Mesendoderm (in vitro differentiated cells): ENCODE results near the gene SPATA13.

Experiments used
- DNase-seq: peaks from one replicate; pipeline ENCODE4 v3.0.0; 2013
- H2AK5ac ChIP-seq: 2 replicates; pipeline ENCODE4 v1.6.1; 2013; ENCODE audit warnings: low read length, inconsistent platforms
- H2BK120ac ChIP-seq: 2 replicates; pipeline ENCODE4 v1.6.1; 2013; ENCODE audit warnings: low read depth, mild to moderate bottlenecking, low read length, moderate library complexity, mixed read lengths
- H2BK15ac ChIP-seq: replicated peaks from 2 replicates; pipeline ENCODE4 v1.6.1; 2013; ENCODE audit warnings: low read depth, mild to moderate bottlenecking, moderate library complexity
- H2BK5ac ChIP-seq: 2 replicates; pipeline ENCODE4 v1.6.1; 2013; ENCODE audit warnings: low read length, inconsistent platforms
- H3K18ac ChIP-seq: 2 replicates; pipeline ENCODE4 v1.6.1; 2013; ENCODE audit warnings: mild to moderate bottlenecking, low read length, mixed read lengths
- H3K23ac ChIP-seq: one replicate; pipeline ENCODE4 v1.6.1; 2013; ENCODE audit warnings: low read length
- H3K27ac ChIP-seq: 2 replicates; pipeline ENCODE4 v1.5.1; 2013; ENCODE audit warnings: low read depth, mild to moderate bottlenecking, inconsistent platforms, low read length, moderate library complexity
- H3K27me3 ChIP-seq: 2 replicates; pipeline ENCODE4 v1.6.1; 2013; ENCODE audit warnings: low read length, control low read depth, mild to moderate bottlenecking, inconsistent platforms; ENCODE audit not compliant: insufficient read depth, poor library complexity
- H3K36me3 ChIP-seq: 2 replicates; pipeline ENCODE4 v1.6.1; 2013; ENCODE audit warnings: low read length, inconsistent platforms; ENCODE audit not compliant: control insufficient read depth, insufficient read depth
- H3K4ac ChIP-seq: one replicate; pipeline ENCODE4 v1.6.1; 2013; ENCODE audit warnings: low read depth, mild to moderate bottlenecking, low read length, moderate library complexity
- H3K4me1 ChIP-seq: 2 replicates; pipeline ENCODE4 v1.6.1; 2013; ENCODE audit warnings: low read depth, low read length, inconsistent platforms; ENCODE audit not compliant: control insufficient read depth
- H3K4me2 ChIP-seq: 2 replicates; pipeline ENCODE4 v1.6.1; 2013; ENCODE audit warnings: low read length
- H3K4me3 ChIP-seq: 2 replicates; pipeline ENCODE4 v1.5.1; 2013; ENCODE audit warnings: mild to moderate bottlenecking, low read length
- H3K56ac ChIP-seq: one replicate; pipeline ENCODE4 v1.6.1; 2013; ENCODE audit warnings: low read length
- H3K79me1 ChIP-seq: 2 replicates; pipeline ENCODE4 v1.6.1; 2013; ENCODE audit warnings: low read length, inconsistent platforms
- H3K79me2 ChIP-seq: 2 replicates; pipeline ENCODE4 v1.6.1; 2013; ENCODE audit warnings: mild to moderate bottlenecking, low read length; ENCODE audit not compliant: control insufficient read depth, insufficient read depth
- H3K9ac ChIP-seq: 2 replicates; pipeline ENCODE4 v1.6.1; 2013; ENCODE audit warnings: low read length, inconsistent platforms
- H4K5ac ChIP-seq: one replicate; pipeline ENCODE4 v1.6.1; 2013; ENCODE audit warnings: low read length
- H4K8ac ChIP-seq: one replicate; pipeline ENCODE4 v1.6.1; 2013; ENCODE audit warnings: low read depth, mild to moderate bottlenecking, control low read depth, low read length, moderate library complexity
- WGBS: extraction: QIAGEN DNeasy Blood & Tissue Kit; methylation state at CpG from one replicate; pipeline ENCODE4 v1.1.7; 2013; ENCODE audit warnings: low lambda C conversion rate, missing lambda C conversion rate; ENCODE audit not compliant: insufficient coverage; ENCODE audit errors: extremely low coverage; 5-methylcytosine and 5-hydroxymethylcytosine counted together

The SPATA13 gene

DNA sequence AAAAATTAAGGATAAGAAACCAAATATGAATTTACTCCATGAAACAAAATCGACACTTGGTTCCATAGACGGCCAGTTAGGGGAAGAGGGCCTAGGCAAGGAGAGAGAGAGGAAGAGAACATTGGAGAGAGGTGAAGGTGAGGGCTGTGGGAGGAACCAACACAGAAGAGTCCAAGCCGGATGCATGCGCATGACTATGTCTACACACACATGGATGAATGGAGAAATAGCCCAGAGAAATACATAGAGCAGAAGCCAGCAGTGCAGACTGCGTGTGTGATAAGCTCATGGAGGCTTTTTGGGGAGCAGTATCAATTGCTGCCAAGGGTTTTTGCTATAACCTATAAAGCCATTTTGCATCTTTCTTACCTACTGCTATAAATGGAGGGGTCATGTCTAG, 81.6 kb downstream of the SPATA13 start:
- WGBS = no CpG with 5 or more reads among the region's 5 CpGs
- H3K4me3 ChIP-seq = no peak overlapping the region

DNA sequence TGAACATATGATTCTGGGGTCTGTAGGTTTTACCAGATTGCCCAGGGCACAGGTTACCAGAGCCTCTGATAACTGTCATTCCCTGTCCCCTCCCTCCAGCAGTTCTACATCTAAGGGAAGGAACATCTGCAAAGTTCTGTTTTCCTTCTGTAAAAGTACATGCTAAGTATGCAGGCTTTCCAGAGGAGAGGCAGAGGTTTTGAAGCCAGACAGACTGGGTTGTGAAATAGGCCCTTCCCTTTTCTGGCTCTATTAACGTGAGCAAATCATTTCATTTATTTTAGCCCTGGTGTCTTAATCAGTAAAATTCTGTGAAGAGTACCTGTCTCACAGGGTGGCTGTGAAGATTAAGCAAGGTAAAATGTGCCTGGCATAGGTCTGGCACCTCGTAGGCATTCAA, 82.8 kb downstream of the SPATA13 start:
- no peak overlapping the region for H2BK15ac ChIP-seq
- H3K56ac ChIP-seq = no peak overlapping the region
- H2BK5ac ChIP-seq = no peak overlapping the region
- H3K4me2 ChIP-seq = no peak overlapping the region
- H3K9ac ChIP-seq = no peak overlapping the region
- no peak overlapping the region for H2AK5ac ChIP-seq
- H3K79me2 ChIP-seq = peaks cover 2% of the 10 kb centered on the region
- H3K27me3 ChIP-seq = no peaks in the 10 kb centered on the region
- no peak for DNase-seq
- H4K8ac ChIP-seq = no peak overlapping the region
- peaks cover 14% of the 10 kb centered on the region for H3K79me1 ChIP-seq
- no peak overlapping the region for H3K23ac ChIP-seq
- no peak overlapping the region for H3K27ac ChIP-seq
- H3K4me3 ChIP-seq = no peak overlapping the region
- no peaks in the 10 kb centered on the region for H3K36me3 ChIP-seq
- H3K4me1 ChIP-seq = peaks cover 5% of the 10 kb centered on the region
- H2BK120ac ChIP-seq = no peak overlapping the region
- WGBS = no CpG with 5 or more reads among the region's 2 CpGs
- no peak overlapping the region for H4K5ac ChIP-seq
- no peak overlapping the region for H3K4ac ChIP-seq
- H3K18ac ChIP-seq = no peak overlapping the region

More for the DNA sequence above, 81.6 kb downstream of the SPATA13 start:
- peaks cover 11% of the 10 kb centered on the region for H3K79me1 ChIP-seq
- H3K36me3 ChIP-seq = no peaks in the 10 kb centered on the region
- H3K27ac ChIP-seq = no peak overlapping the region
- H3K56ac ChIP-seq = no peak overlapping the region
- no peak for DNase-seq
- H3K18ac ChIP-seq = no peak overlapping the region
- peaks cover 2% of the 10 kb centered on the region for H3K79me2 ChIP-seq
- H3K4ac ChIP-seq = no peak overlapping the region
- H2AK5ac ChIP-seq = no peak overlapping the region
- no peak overlapping the region for H3K23ac ChIP-seq
- no peak overlapping the region for H4K5ac ChIP-seq
- H2BK120ac ChIP-seq = no peak overlapping the region
- H3K27me3 ChIP-seq = no peaks in the 10 kb centered on the region
- no peak overlapping the region for H3K9ac ChIP-seq
- no peak overlapping the region for H2BK15ac ChIP-seq
- peaks cover 5% of the 10 kb centered on the region for H3K4me1 ChIP-seq
- H3K4me2 ChIP-seq = no peak overlapping the region
- no peak overlapping the region for H2BK5ac ChIP-seq
- H4K8ac ChIP-seq = no peak overlapping the region

DNA sequence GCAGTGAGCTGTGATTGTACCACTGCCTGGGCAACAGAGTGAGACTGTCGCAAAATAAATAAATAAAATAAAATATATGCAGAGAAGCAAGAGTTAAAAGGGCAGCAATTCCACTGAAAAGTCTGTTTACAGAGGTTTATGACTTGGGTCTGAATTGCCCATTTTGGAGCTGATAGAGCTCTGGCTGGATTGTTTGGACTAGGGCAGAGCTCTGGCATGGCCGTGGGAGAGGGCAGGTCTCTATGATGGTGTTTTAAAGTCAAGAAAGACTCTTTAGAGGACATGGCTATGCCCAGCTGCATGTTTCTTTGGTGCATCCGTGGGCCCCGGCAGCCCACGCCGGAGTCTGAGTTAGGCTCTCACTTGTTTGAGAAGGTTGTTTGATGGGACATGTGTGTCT, 84.3 kb downstream of the SPATA13 start:
- Histone ChIP-seq H2BK5ac (no peak overlapping the region), H2BK15ac (no peak overlapping the region), H2BK120ac (no peak overlapping the region), H3K4ac (no peak overlapping the region), H3K18ac (no peak overlapping the region), H3K4me3 (no peak overlapping the region), H4K8ac (no peak overlapping the region), H3K36me3 (no peaks in the 10 kb centered on the region), H2AK5ac (no peak overlapping the region), H3K79me1 (peaks cover 14% of the 10 kb centered on the region), H3K4me2 (no peak overlapping the region), H3K27me3 (no peaks in the 10 kb centered on the region), H3K4me1 (peaks cover 5% of the 10 kb centered on the region), H3K27ac (no peak overlapping the region), H4K5ac (no peak overlapping the region), H3K56ac (no peak overlapping the region), H3K79me2 (peaks cover 2% of the 10 kb centered on the region), H3K9ac (no peak overlapping the region), H3K23ac (no peak overlapping the region)
- WGBS = no CpG with 5 or more reads among the region's 6 CpGs
- no peak for DNase-seq

DNA sequence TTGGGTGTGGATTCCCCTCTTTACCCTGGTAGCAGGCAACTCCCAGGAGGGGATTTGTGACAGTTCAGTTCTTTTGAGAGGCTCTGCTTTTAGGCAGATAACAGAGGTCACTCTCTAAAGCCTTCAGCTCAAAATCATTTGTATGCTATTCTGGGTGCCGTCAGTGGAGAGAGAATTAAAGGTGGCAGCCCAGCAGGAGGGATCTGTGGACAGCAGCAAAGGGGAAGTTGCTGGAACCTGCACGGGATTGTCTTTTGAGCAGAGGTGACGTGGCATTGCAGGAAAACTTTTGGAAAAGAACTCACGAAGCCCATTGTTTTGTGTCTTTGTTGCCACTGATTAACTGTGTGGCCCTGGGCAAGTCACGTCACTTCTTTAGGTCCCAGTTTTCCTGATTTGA, 86.5 kb downstream of the SPATA13 start:
- Histone ChIP-seq H3K9ac (no peak overlapping the region), H3K36me3 (no peaks in the 10 kb centered on the region), H3K4me3 (no peak overlapping the region), H3K27me3 (no peaks in the 10 kb centered on the region), H2BK15ac (no peak overlapping the region), H4K8ac (no peak overlapping the region), H3K4me1 (peaks cover 3% of the 10 kb centered on the region), H2BK120ac (no peak overlapping the region), H3K79me2 (peaks cover 2% of the 10 kb centered on the region), H3K4ac (no peak overlapping the region), H2AK5ac (no peak overlapping the region), H3K56ac (no peak overlapping the region), H3K23ac (no peak overlapping the region), H3K79me1 (peaks cover 14% of the 10 kb centered on the region), H3K18ac (no peak overlapping the region), H3K4me2 (no peak overlapping the region), H3K27ac (no peak overlapping the region), H4K5ac (no peak overlapping the region), H2BK5ac (no peak overlapping the region)
- WGBS = no CpG with 5 or more reads among the region's 5 CpGs
- DNase-seq = peak; percentile 18

DNA sequence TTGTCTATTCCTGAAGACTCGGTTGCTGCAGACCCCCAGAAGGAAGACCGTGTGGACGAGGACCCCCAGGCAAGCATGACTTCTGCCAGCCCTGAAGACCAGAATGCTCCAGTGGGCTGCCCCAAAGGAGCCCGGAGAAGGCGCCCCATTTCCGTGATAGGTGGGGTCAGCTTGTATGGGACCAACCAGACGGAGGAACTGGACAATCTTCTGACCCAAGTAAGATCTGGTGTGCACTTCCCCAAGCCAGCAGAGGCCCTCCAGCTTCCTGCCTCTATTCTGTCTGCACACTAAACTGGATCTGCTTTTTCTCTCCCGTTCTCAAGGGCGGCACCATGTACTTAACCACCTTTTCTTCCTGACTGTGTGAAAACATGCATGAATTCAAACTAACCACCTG, 89.1 kb downstream of the SPATA13 start:
- H3K79me2 ChIP-seq = no peaks in the 10 kb centered on the region
- WGBS = no CpG with 5 or more reads among the region's 9 CpGs
- no peak overlapping the region for H4K8ac ChIP-seq
- H2BK5ac ChIP-seq = no peak overlapping the region
- H3K4me2 ChIP-seq = no peak overlapping the region
- H3K23ac ChIP-seq = no peak overlapping the region
- H3K36me3 ChIP-seq = no peaks in the 10 kb centered on the region
- no peak overlapping the region for H3K9ac ChIP-seq
- no peak overlapping the region for H3K4me3 ChIP-seq
- DNase-seq = no peak
- H3K27me3 ChIP-seq = no peaks in the 10 kb centered on the region
- H2AK5ac ChIP-seq = no peak overlapping the region
- no peak overlapping the region for H3K18ac ChIP-seq
- no peak overlapping the region for H3K4ac ChIP-seq
- no peaks in the 10 kb centered on the region for H3K4me1 ChIP-seq
- H4K5ac ChIP-seq = no peak overlapping the region
- H3K56ac ChIP-seq = no peak overlapping the region
- H3K27ac ChIP-seq = no peak overlapping the region
- peaks cover 9% of the 10 kb centered on the region for H3K79me1 ChIP-seq
- no peak overlapping the region for H2BK15ac ChIP-seq
- no peak overlapping the region for H2BK120ac ChIP-seq

DNA sequence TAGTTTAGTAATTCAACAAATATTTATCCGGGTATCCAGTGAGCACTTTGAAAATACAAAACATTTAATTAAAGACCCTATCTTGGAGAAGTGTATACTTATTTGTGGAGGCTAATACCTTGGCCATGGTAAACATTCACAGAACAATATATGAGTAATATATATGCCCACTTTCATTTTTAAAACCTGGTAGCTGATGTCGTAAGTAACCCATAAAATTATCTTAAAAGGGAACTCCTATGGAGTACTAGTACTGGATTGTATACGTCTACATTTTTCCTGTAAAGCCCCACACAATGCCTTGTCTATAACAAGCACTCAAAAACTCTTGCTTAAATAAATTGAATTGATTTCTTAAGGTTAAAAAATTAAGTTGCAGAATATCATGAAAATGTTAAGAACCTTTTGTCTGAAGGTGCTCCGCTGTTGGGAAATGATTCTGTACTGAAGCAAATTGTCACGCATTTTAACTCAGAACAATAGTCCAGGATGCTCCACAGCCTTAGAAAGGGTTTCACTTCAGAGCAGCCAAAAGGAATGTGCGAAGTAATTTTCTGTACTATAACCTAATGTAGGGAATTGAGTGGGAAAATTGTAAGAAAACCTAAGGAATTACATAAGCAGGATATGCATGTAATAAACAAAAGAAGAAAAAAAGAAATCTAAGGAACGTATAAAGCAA, 90.0 kb downstream of the SPATA13 start:
- no peak overlapping the region for H3K23ac ChIP-seq
- no peaks in the 10 kb centered on the region for H3K4me1 ChIP-seq
- H3K18ac ChIP-seq = no peak overlapping the region
- no peak overlapping the region for H2AK5ac ChIP-seq
- no peak overlapping the region for H4K5ac ChIP-seq
- no peak overlapping the region for H3K56ac ChIP-seq
- no CpG with 5 or more reads among the region's 7 CpGs for WGBS
- H4K8ac ChIP-seq = no peak overlapping the region
- H3K4me2 ChIP-seq = no peak overlapping the region
- peaks cover 7% of the 10 kb centered on the region for H3K79me1 ChIP-seq
- DNase-seq = no peak
- no peaks in the 10 kb centered on the region for H3K27me3 ChIP-seq
- H3K79me2 ChIP-seq = no peaks in the 10 kb centered on the region
- no peak overlapping the region for H2BK15ac ChIP-seq
- H3K36me3 ChIP-seq = no peaks in the 10 kb centered on the region
- H3K9ac ChIP-seq = no peak overlapping the region
- H3K4me3 ChIP-seq = no peak overlapping the region
- H2BK120ac ChIP-seq = no peak overlapping the region
- H3K27ac ChIP-seq = no peak overlapping the region
- H3K4ac ChIP-seq = no peak overlapping the region
- H2BK5ac ChIP-seq = no peak overlapping the region
